Motor neuron (in vitro differentiated cells): ENCODE results near the gene RAB7A. TPM values are rescaled to one million over a fixed set of nuclear protein-coding genes. Genes with fewer than 3 reads are reported as not detected.

ENCODE experiments used
- ATAC-seq, 8 experiments: fragments of 200-7000 bp; cut with Tn5 transposase; replicated peaks in 6 of 8; 2 replicates each; pipeline ENCODE4 v1.8.0; 2021; ENCODE audit warnings: mild to moderate bottlenecking in 8 of 8, moderate library complexity in 8 of 8
- H3K27ac ChIP-seq, 2 donors: fragments of 250-450 bp; sonication (Bioruptor Pico); 2 replicates each; pipeline ENCODE4 v1.9.0; 2021; ENCODE audit warnings: antibody characterized with exemption in 2 of 2, mild to moderate bottlenecking in 2 of 2, moderate library complexity in 1 of 2
- H3K4me1 ChIP-seq, 2 donors: fragments of 250-450 bp; sonication (Bioruptor Pico); replicated peaks in 1 of 2; 2 replicates each; pipeline ENCODE4 v1.6.1; 2021; ENCODE audit warnings: antibody characterized with exemption in 2 of 2, mild to moderate bottlenecking in 2 of 2, moderate library complexity in 1 of 2
- H3K4me3 ChIP-seq, 5 donors: fragments of 250-450 bp; sonication (Bioruptor Pico); 2 replicates each; pipeline ENCODE4 v1.9.0; 2021; ENCODE audit warnings: antibody characterized with exemption in 5 of 5, mild to moderate bottlenecking in 5 of 5, moderate library complexity in 4 of 5
- WGBS, 10 experiments: fragments of 450-650 bp; shearing (Covaris generic); methylation state at CpG; one replicate each; pipeline ENCODE4 v1.0.0; 2022; 5-methylcytosine and 5-hydroxymethylcytosine counted together
- in situ Hi-C, 9 experiments: fragments of 400-800 bp; cut with MboI; loops; one replicate each; pipeline ENCODE4 v1.15.0; 2021; ENCODE audit warnings: low sequenced_read_pairs in 9 of 9, low pct_unique_long_range_greater_than_20kb in 2 of 9; ENCODE audit not compliant: unreplicated experiment in 9 of 9
- total RNA-seq, 8 experiments: library from RNA; unstranded; fragments of 300-600 nt; gene quantifications; 2 replicates each; pipeline versions ENCODE4 v1.2.3 to v1.2.4, GENCODE V29; 2022

RAB7A gene
- total RNA-seq: 100 to 1,000 TPM in 2 of 8 experiments, 10 to 100 TPM in 6; 33.4 to 133 (median 65.4) TPM

DNA sequence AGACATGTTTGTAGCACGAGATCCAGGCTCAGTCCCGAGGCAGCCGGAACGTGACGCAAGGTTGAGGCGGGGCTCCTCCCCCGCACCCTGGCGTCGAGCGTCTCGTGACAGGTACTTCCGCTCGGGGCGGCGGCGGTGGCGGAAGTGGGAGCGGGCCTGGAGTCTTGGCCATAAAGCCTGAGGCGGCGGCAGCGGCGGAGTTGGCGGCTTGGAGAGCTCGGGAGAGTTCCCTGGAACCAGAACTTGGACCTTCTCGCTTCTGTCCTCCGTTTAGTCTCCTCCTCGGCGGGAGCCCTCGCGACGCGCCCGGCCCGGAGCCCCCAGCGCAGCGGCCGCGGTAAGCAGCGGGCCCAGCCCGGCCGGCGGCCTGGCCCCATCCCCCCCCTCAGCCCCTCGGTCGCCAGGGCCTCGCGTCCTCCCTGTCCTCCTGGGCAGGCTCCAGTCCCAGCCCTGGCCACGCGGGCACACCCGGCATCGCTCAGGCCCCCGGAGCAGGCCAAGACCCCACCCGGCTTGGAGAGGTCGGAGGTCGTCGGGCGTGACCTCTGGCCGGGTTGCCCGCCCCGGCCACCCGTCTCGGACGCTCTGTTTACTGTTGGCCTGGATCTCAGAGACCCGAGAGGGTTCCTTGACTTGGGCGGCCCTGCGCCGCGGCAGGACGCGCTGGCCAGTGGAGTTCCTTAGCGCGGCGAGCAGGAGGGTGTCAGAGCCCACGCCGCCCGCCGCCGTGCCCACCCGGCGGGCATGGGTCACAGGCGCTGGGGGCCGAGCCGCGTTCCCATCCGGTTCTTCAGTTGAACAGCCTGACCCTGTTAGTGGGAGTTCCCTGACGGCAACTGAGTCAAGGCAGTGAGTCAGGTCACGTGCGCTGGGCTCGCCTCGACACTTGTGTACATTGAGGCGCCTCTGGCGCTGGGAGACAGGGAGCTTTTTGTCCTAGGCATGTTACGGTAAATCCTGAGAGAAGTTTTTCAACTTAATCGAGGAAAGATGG is at the start of gene RAB7A:
Gene RAB7A (plus strand): TSS at position 161 of the 994 bp plus-strand sequence. CDS start 69,185 bp downstream, outside the sequence.
- WGBS, 10 experiments: 0 to 1% (median 0%) methylated on average over 1 to 27 of the region's 93 CpGs; no CpG with 5 or more reads in 1 of the 10 experiments
- Histone ChIP-seq H3K4me3 (peak within 1 kb of the TSS; percentile 72 to 87 (median 77)), H3K27ac (peak within 1 kb of the TSS; percentile 73 to 89), H3K4me1 (peaks cover 9 to 16% of the 10 kb centered on the region in 2 donors)
- ATAC-seq: peak; percentile 93 to 98 (median 97)
- in situ Hi-C loops: no loop called here

DNA sequence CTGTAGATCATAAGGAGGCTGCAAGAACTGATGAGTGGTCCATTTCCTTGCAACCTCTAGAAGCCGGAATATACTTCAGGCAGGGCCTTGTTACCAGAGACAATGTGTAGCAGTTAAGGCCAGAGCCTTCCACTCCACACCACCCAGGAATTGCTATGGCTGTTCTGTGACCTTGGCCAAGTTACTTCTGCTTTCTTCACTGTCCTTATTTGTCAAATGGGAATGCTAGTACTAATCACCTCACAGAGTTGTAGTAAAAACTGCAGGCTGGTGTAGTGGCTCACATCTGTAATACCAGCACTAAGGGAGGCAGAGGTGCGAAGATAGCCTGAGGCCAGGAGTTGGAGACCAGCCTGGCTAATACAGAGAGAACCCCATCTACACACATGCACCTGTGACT is 46.6 kb upstream of the RAB7A start:
- Histone ChIP-seq H3K4me1 (peaks cover 4 to 9% of the 10 kb centered on the region in 2 donors), H3K4me3 (no peak overlapping the region), H3K27ac (peak overlapping the region in 1 of 2 donors; percentile 24)
- in situ Hi-C loops: loop anchor here in 1 of 9 experiments (25.0 kb wide), 1 partner anchor 108 kb away; no protein-coding TSS in a partner anchor
- WGBS, 10 experiments: 100% methylated on average over 1 to 2 of the region's 2 CpGs; no CpG with 5 or more reads in 4 of the 10 experiments
- no peak for ATAC-seq

DNA sequence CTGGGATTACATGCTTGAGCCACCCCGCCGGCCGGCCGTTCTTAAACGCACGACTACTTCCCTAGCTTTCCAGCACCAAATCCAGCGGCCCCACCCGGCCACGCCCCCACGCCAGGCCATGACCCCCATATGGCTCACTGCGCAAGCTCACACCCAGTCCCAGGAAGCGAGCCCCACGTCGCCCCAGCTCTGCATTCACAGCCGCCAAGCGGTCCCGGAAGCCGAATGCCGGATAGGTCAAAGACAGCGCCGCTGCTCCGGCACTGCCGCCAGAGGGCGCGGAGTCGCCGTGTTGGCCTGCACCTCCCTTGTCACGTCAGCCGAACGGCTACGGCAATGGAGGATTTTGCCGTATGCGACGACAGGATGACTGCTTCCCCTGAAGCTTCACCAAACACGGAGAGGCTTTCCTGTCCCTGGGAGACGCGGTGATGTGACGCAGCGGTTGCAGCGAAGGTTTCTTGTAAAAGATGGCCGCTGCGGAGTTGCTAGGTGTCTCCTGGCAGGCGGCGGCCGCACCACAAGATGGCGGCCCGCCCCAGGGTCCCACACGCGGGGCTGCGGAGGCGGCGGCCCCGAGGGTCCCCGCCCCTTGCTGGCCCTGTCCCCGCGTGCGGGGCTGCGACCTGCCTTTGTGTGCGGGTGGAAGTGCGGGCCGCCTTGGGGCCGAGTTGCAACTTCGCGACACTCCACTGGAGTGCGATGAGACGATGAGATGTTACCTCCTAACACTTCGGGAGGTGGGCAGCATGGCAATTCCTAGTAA is 45.2 kb upstream of the RAB7A start:
- 0 to 6% (median 0%) methylated on average over 2 to 13 of the region's 67 CpGs; no CpG with 5 or more reads in 4 of the 10 experiments for WGBS, 10 experiments
- H3K4me3 ChIP-seq: peak overlapping the region; percentile 40 to 64 (median 49)
- in situ Hi-C loops: loop anchor here in 1 of 9 experiments (25.0 kb wide), 1 partner anchor 107 kb away; no protein-coding TSS in a partner anchor
- H3K27ac ChIP-seq: peak overlapping the region; percentile 98 to 99
- H3K4me1 ChIP-seq: peaks cover 4 to 9% of the 10 kb centered on the region in 2 donors
- ATAC-seq: peak; percentile 92 to 97 (median 94)

DNA sequence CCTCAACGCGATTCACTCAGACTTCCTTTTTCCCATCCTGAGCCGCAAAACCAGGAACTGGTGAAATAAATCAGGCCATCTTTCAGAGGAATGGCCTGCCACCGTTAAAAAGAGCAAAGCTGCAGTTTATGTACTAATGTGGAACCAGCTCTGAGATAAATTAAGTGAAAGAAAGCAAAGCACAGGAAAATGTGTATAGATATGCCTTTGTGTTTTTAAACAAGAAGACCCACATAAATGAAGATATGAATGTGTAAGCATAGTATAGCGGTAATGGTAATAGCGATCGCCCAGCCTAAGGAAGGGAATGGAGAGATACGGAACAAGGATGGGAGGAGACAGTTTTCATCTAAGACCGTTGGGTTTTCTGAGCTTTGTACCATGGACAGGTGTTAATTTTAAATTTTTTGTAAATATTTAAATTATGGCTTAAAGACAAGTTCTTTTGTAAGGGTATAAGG is 44.6 kb upstream of the RAB7A start:
- peak overlapping the region; percentile 98 to 99 for H3K27ac ChIP-seq
- 13 to 83% (median 50%) methylated on average over 1 to 9 of the region's 9 CpGs; no CpG with 5 or more reads in 2 of the 10 experiments for WGBS, 10 experiments
- in situ Hi-C loops: loop anchor here in 1 of 9 experiments (25.0 kb wide), 1 partner anchor 106 kb away; no protein-coding TSS in a partner anchor

DNA sequence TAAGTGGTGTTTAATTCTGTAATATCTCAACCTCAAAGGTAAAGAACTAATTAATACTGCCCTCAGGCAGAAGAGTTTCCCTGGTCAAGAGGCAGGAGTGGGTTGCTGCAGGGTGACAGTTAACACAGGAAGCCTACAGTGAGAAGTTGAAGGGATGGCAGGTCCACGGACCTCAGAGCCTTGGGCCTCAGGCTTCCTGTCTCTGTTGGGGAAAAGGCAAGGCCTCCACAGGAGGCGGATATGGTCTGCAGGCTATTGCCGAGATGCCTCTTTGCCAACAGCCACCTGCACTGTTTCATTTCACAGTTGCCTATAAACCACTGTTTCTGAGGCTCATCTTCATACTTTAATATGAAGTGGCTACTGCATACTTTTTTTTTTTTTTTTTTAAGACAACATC is 42.0 kb upstream of the RAB7A start:
- no peak for ATAC-seq
- Histone ChIP-seq H3K27ac (no peak overlapping the region), H3K4me3 (no peak overlapping the region), H3K4me1 (peaks cover 4 to 9% of the 10 kb centered on the region in 2 donors)
- 82 to 84% methylated on average over 3 of the region's 3 CpGs; no CpG with 5 or more reads in 8 of the 10 experiments for WGBS, 10 experiments
- in situ Hi-C loops: loop anchor here in 1 of 9 experiments (25.0 kb wide), 1 partner anchor 103 kb away; no protein-coding TSS in a partner anchor

More for the DNA sequence above, 44.6 kb upstream of the RAB7A start:
- no peak for ATAC-seq
- peak overlapping the region; percentile 40 to 64 (median 49) for H3K4me3 ChIP-seq
- H3K4me1 ChIP-seq: peaks cover 4 to 9% of the 10 kb centered on the region in 2 donors

DNA sequence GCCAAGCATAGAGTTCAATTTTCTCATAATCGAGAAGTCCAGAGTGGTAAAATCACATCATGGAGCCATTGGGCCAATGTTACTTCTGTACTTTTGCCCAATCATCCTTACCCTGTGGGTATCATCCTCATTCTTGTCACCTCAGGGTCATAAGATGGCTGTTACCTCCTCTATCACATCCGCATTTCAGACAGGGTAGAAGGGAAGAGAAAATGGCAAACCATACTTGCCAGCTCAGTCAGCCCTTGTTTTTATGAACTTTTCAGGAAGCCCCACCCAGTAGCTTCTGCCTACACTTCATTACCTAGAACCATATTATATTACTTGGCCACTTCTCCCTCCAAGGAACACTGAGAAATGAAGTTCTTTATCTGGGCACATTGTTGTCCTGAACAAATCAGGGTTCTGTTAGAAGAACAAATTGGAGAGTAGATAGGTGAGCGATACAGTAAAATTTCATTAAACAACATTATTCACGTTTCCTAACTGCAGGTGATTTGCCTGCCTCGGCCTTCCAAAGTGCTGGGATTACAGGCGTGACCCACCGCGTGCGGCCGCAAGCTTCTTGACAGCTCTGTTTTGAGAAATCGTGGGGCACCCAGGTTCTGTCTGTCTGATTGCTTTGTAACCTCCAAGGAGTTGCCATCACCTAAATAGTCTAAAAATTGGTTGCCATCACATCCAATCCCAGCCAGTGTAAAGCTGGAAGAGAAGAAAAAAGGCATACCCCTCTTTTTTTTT is 40.8 kb upstream of the RAB7A start:
- WGBS, 10 experiments: 71 to 100% (median 93%) methylated on average over 1 to 11 of the region's 11 CpGs
- H3K27ac ChIP-seq: no peak overlapping the region
- in situ Hi-C loops: loop anchor here in 1 of 9 experiments (25.0 kb wide), 1 partner anchor 102 kb away; no protein-coding TSS in a partner anchor
- ATAC-seq: no peak
- H3K4me1 ChIP-seq: peaks cover 4 to 9% of the 10 kb centered on the region in 2 donors
- H3K4me3 ChIP-seq: no peak overlapping the region

DNA sequence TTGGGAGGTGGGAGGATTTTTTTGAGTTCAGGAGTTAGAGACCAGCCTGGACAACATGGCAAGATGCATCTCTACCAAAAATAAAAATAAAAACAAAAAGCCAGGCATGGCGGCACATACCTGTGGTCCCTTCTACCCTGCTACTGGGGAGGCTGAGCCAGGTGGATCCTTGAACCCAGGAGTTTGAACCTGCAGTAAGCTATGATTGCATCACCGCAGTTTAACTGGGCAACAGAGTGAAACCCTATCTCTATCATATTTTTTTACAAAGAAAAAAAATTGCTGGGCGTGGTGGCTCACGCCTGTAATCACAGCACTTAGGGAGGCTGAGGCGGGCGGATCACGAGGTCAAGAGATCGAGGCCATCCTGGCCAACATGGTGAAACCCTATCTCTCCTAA is 39.5 kb upstream of the RAB7A start:
- ATAC-seq: no peak
- in situ Hi-C loops: loop anchor here in 1 of 9 experiments (25.0 kb wide), 1 partner anchor 101 kb away; no protein-coding TSS in a partner anchor
- WGBS, 10 experiments: 93 to 100% (median 100%) methylated on average over 1 to 6 of the region's 8 CpGs; no CpG with 5 or more reads in 4 of the 10 experiments
- Histone ChIP-seq H3K27ac (no peak overlapping the region), H3K4me1 (peaks cover 4 to 7% of the 10 kb centered on the region in 2 donors), H3K4me3 (no peak overlapping the region)

DNA sequence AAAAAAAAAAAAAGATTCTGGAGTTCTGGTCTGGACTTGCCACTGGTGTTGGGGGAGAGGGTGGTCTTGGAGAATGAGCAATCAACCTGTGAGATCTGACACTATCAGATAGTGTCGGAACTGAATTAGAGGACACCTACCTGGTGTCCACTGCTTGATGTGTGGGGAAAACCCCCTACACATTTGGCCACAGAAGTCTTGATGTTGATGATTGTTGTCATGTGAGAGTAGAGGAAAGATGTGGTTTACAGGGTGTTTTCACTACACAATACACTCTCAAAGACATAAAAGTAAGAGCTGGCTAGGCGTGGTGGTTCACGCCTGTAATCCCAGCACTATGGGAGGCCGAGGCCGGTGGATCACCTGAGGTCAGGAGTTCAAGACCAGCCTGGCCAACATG is 36.9 kb upstream of the RAB7A start:
- no peak for ATAC-seq
- Histone ChIP-seq H3K4me3 (no peak overlapping the region), H3K4me1 (no peaks in the 10 kb centered on the region), H3K27ac (no peak overlapping the region)
- WGBS, 10 experiments: 88 to 100% (median 100%) methylated on average over 1 to 5 of the region's 5 CpGs; no CpG with 5 or more reads in 5 of the 10 experiments
- in situ Hi-C loops: loop anchor here in 1 of 9 experiments (25.0 kb wide), 1 partner anchor 98 kb away; no protein-coding TSS in a partner anchor

DNA sequence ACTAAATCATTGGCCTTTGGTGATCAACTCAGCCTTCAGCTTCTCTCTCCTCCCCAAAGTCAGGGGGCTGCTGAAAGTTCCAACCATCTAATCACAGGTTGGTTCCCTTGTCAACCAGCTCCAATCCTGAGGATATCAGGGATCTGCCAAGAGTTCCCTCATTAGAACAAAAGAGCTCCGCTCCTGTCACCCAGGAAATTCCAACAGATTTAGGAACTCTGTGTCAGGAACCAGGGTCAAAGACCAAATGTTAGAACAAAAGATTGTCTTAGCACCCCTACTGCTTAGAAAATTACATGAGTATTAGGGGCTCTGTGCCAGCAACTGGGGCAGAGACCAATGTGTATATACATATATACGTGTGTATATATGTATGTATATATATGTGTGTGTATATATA is 32.3 kb upstream of the RAB7A start:
- 0 to 100% (median 58%) methylated on average over 1 to 2 of the region's 2 CpGs; no CpG with 5 or more reads in 4 of the 10 experiments for WGBS, 10 experiments
- H3K27ac ChIP-seq: no peak overlapping the region
- ATAC-seq: no peak
- no peaks in the 10 kb centered on the region for H3K4me1 ChIP-seq
- H3K4me3 ChIP-seq: no peak overlapping the region
- in situ Hi-C loops: loop anchor here in 1 of 9 experiments (25.0 kb wide), 1 partner anchor 94 kb away; no protein-coding TSS in a partner anchor

DNA sequence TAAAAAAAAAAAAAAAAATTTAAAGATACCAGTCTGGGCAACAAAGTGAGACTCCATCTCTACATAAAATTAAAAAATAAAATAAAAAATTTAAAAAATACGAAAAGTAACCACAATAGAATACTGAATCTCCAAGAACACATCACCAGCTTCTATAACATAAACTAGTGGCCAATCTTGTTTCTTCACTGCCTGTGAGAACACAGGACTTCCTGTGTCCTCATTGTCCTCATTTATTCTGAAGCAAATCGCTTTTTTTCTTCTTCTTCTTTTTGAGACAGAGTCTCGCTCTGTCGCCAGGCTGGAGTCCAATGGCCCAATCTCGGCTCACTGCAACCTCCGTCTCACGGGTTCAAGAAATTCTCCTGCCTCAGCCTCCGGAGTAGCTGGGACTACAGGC is 28.6 kb upstream of the RAB7A start:
- in situ Hi-C loops: loop anchor here in 1 of 9 experiments (25.0 kb wide), 1 partner anchor 90 kb away; no protein-coding TSS in a partner anchor
- H3K27ac ChIP-seq: no peak overlapping the region
- ATAC-seq: no peak
- 91 to 100% (median 98%) methylated on average over 1 to 8 of the region's 8 CpGs; no CpG with 5 or more reads in 2 of the 10 experiments for WGBS, 10 experiments
- H3K4me1 ChIP-seq: peaks cover 4 to 5% of the 10 kb centered on the region in 2 donors
- no peak overlapping the region for H3K4me3 ChIP-seq

DNA sequence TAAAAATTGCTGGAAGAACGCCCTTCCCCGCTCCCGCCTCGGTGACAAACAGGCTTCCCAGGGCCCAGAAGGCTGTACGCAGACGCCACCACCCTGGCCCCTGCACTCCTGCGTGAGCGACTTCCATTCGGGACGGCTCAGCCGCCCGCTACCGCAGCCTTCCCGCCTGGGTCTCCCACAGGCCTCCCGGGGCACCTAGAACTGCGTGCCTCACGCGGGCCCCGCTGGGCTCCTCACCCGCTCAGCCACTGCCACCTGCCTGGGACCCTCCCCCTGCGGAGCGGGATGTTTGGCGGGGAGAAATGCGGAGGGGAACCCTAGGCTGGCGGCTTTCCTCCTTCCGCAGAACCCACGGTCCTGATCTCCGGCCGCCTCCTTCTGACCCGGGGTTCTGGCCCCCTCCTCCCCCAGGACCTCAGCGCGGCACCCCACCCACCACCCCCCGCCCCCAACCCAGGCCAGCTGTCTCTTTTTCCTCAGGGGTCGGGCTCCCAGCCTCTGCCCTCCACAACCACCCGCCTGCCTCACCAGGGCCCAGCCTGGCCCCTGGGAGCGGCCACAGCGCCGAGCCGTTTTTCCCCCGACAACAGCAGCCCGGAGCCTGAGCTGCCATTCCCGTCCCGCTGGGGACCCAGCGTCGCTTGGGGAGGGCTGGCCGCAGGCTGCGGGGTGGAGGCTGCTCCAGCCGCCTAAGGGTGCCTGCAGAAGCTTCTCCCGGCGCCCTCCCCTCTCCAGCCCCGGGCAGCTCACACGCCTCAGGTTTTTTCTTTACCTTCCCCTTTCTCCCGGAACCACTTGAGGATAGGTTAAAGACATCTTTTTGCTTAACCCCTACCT is 27.6 kb upstream of the RAB7A start:
- Histone ChIP-seq H3K4me3 (no peak overlapping the region), H3K27ac (no peak overlapping the region), H3K4me1 (peaks cover 4 to 5% of the 10 kb centered on the region in 2 donors)
- ATAC-seq: peak in 6 of 8 experiments; percentile 38 to 90 (median 74)
- in situ Hi-C loops: loop anchor here in 1 of 9 experiments (25.0 kb wide), 1 partner anchor 89 kb away; no protein-coding TSS in a partner anchor
- 0 to 45% (median 0%) methylated on average over 4 to 12 of the region's 53 CpGs; no CpG with 5 or more reads in 7 of the 10 experiments for WGBS, 10 experiments
